Stomach (tissue), 9 donors: ENCODE results near the gene IDI2. TPM values are rescaled to one million over a fixed set of nuclear protein-coding genes. Genes with fewer than 3 reads are reported as not detected.

ENCODE experiments used
- DNase-seq, 2 donors: peaks; one replicate each; pipeline versions ENCODE4 v3.0.0 to v3.0.0-alpha.2; 2013 to 2019
- H3K27ac ChIP-seq, 5 donors: fragments of 200-600 bp in 4 of 5; sonication (generic) in 4 of 5; one replicate each; pipeline ENCODE4 v1.5.1; 2013 to 2019; ENCODE audit warnings: mild to moderate bottlenecking in 1 of 5, moderate library complexity in 1 of 5
- H3K27me3 ChIP-seq, 3 donors: fragments of 200-600 bp; sonication (generic); one replicate each; pipeline ENCODE4 v1.5.1; 2017 to 2019; ENCODE audit warnings: mixed run types in 1 of 3
- H3K36me3 ChIP-seq, 4 donors: fragments of 200-600 bp; sonication (generic); 1 replicate in 3 of 4; 2 replicates in 1 of 4; pipeline ENCODE4 v1.5.1; 2016 to 2019
- H3K4me1 ChIP-seq, 4 donors: fragments of 200-600 bp; sonication (generic); one replicate each; pipeline ENCODE4 v1.5.1; 2016 to 2019
- H3K4me3 ChIP-seq, 4 donors: fragments of 200-600 bp; sonication (generic) in 3 of 4; one replicate each; pipeline ENCODE4 v1.5.1; 2016 to 2019; ENCODE audit warnings: mild to moderate bottlenecking in 1 of 4
- H3K9me3 ChIP-seq, 4 donors: fragments of 200-600 bp; sonication (generic); one replicate each; pipeline ENCODE4 v1.5.1; 2016 to 2019
- CTCF ChIP-seq, 7 experiments: fragments of 450-650 bp in 4 of 7; fragments of 200-600 bp in 3 of 7; sonication (generic) in 3 of 7; IDR thresholded peaks; one replicate each; pipeline ENCODE4 v1.5.1; 2016 to 2019; ENCODE audit warnings: antibody characterized with exemption in 7 of 7, control low read depth in 2 of 7, mild to moderate bottlenecking in 1 of 7
- EP300 ChIP-seq: sonication (generic); formaldehyde crosslinking; IDR thresholded peaks from one replicate; pipeline ENCODE4 v1.6.1; 2017; ENCODE audit warnings: antibody characterized with exemption
- POLR2A ChIP-seq, 4 donors: fragments of 450-650 bp; IDR thresholded peaks; one replicate each; pipeline ENCODE4 v1.6.1; 2016; ENCODE audit warnings: antibody characterized with exemption in 4 of 4, control low read depth in 2 of 4, mild to moderate bottlenecking in 1 of 4, moderate library complexity in 1 of 4
- POLR2AphosphoS5 ChIP-seq, 3 donors: sonication (generic); formaldehyde crosslinking; IDR thresholded peaks; one replicate each; pipeline ENCODE4 v1.6.1; 2016; ENCODE audit warnings: antibody characterized with exemption in 3 of 3
- WGBS, 5 donors: extraction: QIAGEN DNeasy Blood & Tissue Kit in 3 of 5; methylation state at CpG; one replicate each; pipeline versions ENCODE4 v1.1.5 to v1.1.7; 2013 to 2018; 5-methylcytosine and 5-hydroxymethylcytosine counted together
- intact Hi-C: fragments of 100-400 bp; cut with DNase I; formaldehyde crosslinking; loops from one replicate; pipeline ENCODE4 v1.15.1; 2023; ENCODE audit warnings: low total_unique reads
- polyA plus RNA-seq, 3 donors: library from polyadenylated mRNA; stranded (reverse); fragments of 200-250 nt; gene quantifications; one replicate each; pipeline ENCODE4 v1.2.3, GENCODE V29; 2013
- total RNA-seq, 5 donors: library from RNA; depleted of rRNA; stranded (reverse); fragments of >200 nt; gene quantifications; one replicate each; pipeline versions ENCODE4 v1.1.0 to v1.2.3, GENCODE V29; 2014 to 2016
- donor health status: healthy with polysubstance abuse.
- donor health status: Bipolar disorder and iron deficiency.
- donor health status: healthy.

IDI2 gene
- total and polyA plus RNA-seq, 8 donors = 2.9 TPM; not detected in 7

GRCh38 chr10:980468-981093, 45.1 kb downstream of the IDI2 start:
- Histone ChIP-seq H3K27me3 (no peaks in the 10 kb centered on the region), H3K27ac (no peak overlapping the region), H3K9me3 (peaks cover 7 to 32% (median 15%) of the 10 kb centered on the region in 4 donors), H3K36me3 (no peaks in the 10 kb centered on the region), H3K4me3 (no peak overlapping the region), H3K4me1 (peaks cover 12 to 25% (median 23%) of the 10 kb centered on the region in 4 donors)
- intact Hi-C loops = no loop called here
- no peak for DNase-seq
- TF ChIP-seq CTCF (IDR thresholded peaks at IDR 0.05) = no peak
- no peak for TF ChIP-seq EP300
- no peak for TF ChIP-seq POLR2AphosphoS5 (IDR thresholded peaks at IDR 0.05)
- no peak for TF ChIP-seq POLR2A (IDR thresholded peaks at IDR 0.05)
- 95 to 99% (median 97%) methylated on average over 5 of the region's 5 CpGs for WGBS, 5 donors

- Histone ChIP-seq H3K9me3 (peaks cover 7 to 32% (median 15%) of the 10 kb centered on the region in 4 donors), H3K27ac (no peak overlapping the region), H3K27me3 (no peaks in the 10 kb centered on the region), H3K36me3 (no peaks in the 10 kb centered on the region), H3K4me3 (no peak overlapping the region), H3K4me1 (peaks cover 6 to 24% (median 23%) of the 10 kb centered on the region in 4 donors)
- 88 to 99% (median 90%) methylated on average over 2 of the region's 2 CpGs for WGBS, 5 donors
- no peak for DNase-seq
- TF ChIP-seq POLR2AphosphoS5 (IDR thresholded peaks at IDR 0.05) = no peak
- TF ChIP-seq POLR2A (IDR thresholded peaks at IDR 0.05) = no peak
- TF ChIP-seq CTCF (IDR thresholded peaks at IDR 0.05) = no peak
- TF ChIP-seq EP300 = no peak
- intact Hi-C loops = no loop called here
Measured at GRCh38 chr10:978826-979421, 46.7 kb downstream of the IDI2 start.

GRCh38 chr10:976316-976715, 49.3 kb downstream of the IDI2 start:
- no peaks in the 10 kb centered on the region for H3K27me3 ChIP-seq
- H3K4me3 ChIP-seq = no peak overlapping the region
- peaks cover 11 to 38% (median 37%) of the 10 kb centered on the region in 4 donors for H3K4me1 ChIP-seq
- DNase-seq = no peak
- TF ChIP-seq POLR2A (IDR thresholded peaks at IDR 0.05) = no peak
- no peak for TF ChIP-seq CTCF (IDR thresholded peaks at IDR 0.05)
- TF ChIP-seq POLR2AphosphoS5 (IDR thresholded peaks at IDR 0.05) = no peak
- TF ChIP-seq EP300 = no peak
- intact Hi-C loops = no loop called here
- 92 to 96% (median 94%) methylated on average over 21 to 22 of the region's 22 CpGs for WGBS, 5 donors
- H3K36me3 ChIP-seq = no peaks in the 10 kb centered on the region
- H3K9me3 ChIP-seq = peaks cover 7 to 32% (median 15%) of the 10 kb centered on the region in 4 donors
- H3K27ac ChIP-seq = no peak overlapping the region

GRCh38 chr10:974785-975074, 50.9 kb downstream of the IDI2 start:
- H3K27me3 ChIP-seq = no peaks in the 10 kb centered on the region
- intact Hi-C loops = no loop called here
- WGBS, 5 donors = 54 to 67% (median 62%) methylated on average over 5 of the region's 5 CpGs
- H3K9me3 ChIP-seq = peaks cover 0 to 19% (median 11%) of the 10 kb centered on the region in 4 donors
- no peaks in the 10 kb centered on the region for H3K36me3 ChIP-seq
- H3K4me1 ChIP-seq = peaks cover 18 to 54% (median 53%) of the 10 kb centered on the region in 4 donors
- H3K27ac ChIP-seq = peak overlapping the region; percentile 83 to 87 (median 85)
- no peak for TF ChIP-seq EP300
- no peak for TF ChIP-seq POLR2AphosphoS5 (IDR thresholded peaks at IDR 0.05)
- no peak for TF ChIP-seq CTCF (IDR thresholded peaks at IDR 0.05)
- no peak for TF ChIP-seq POLR2A (IDR thresholded peaks at IDR 0.05)
- H3K4me3 ChIP-seq = no peak overlapping the region
- no peak for DNase-seq
